K562 (cell line): Measurements from ENCODE around the gene ZNF652. TPM values are rescaled to one million over a fixed set of nuclear protein-coding genes. Genes with fewer than 3 reads are reported as not detected.

Experiments used
- ATAC-seq: fragments of 200-7000 bp; cut with Tn5 transposase; 3 replicates; pipeline ENCODE4 v1.9.1; 2020; ENCODE audit warnings: moderate library complexity
- BruUV-seq: library from RNA; stranded (reverse); fragments of 400-500 nt; replicated peaks from 2 replicates; lab custom pipeline; 2021; lab: Mats Ljungman, UMichigan
- CTCF ChIA-PET: fragments of 300-600 bp; formaldehyde crosslinking; extraction: SDS; loops from one replicate; lab custom pipeline; 2021; ENCODE audit warnings: low intra/inter-chr PET ratio; lab: Yijun Ruan, JAX
- POLR2A ChIA-PET: fragments of 300-600, 350-650 bp; sonication (Branson Sonifier 250); formaldehyde crosslinking; extraction: SDS; loops from one replicate; lab custom pipeline; 2021; ENCODE audit warnings: antibody characterized with exemption, inconsistent platforms; lab: Yijun Ruan, JAX
- DNase-seq, 4 experiments: peaks; one replicate each; pipeline versions ENCODE4 v3.0.0 to v3.0.0-alpha.2; 2011 to 2018; ENCODE audit warnings: low spot score in 3 of 4, mixed read lengths in 3 of 4; ENCODE audit errors: extremely low read depth in 1 of 4
- FAIRE-seq: peaks from 2 replicates; lab custom pipeline; 2011; peaks lifted over from hg19 to GRCh38; lab: Jason Lieb, UNC
- H2AFZ ChIP-seq: 2 replicates; pipeline ENCODE4 v1.6.0; 2011; ENCODE audit warnings: low read depth, low read length, control low read depth, inconsistent platforms
- H3K27ac ChIP-seq: fragments of 200-600 bp; 3 replicates; pipeline ENCODE4 v1.8.0; 2011; ENCODE audit warnings: low read depth, mild to moderate bottlenecking, control low read depth, inconsistent platforms, low read length, moderate library complexity, mixed read lengths; ENCODE audit errors: extremely low read depth
- H3K27me3 ChIP-seq, 2 experiments: fragments of 300-600 bp in 1 of 2; 2 replicates in 1 of 2; 3 replicates in 1 of 2; pipeline versions ENCODE4 v1.6.0 to v1.8.0; 2011; ENCODE audit warnings: inconsistent platforms in 2 of 2, low read length in 2 of 2, mild to moderate bottlenecking in 1 of 2, mixed read lengths in 1 of 2, moderate library complexity in 1 of 2; ENCODE audit not compliant: control insufficient read depth in 2 of 2, insufficient read depth in 2 of 2
- H3K36me3 ChIP-seq: fragments of 300-600 bp; 3 replicates; pipeline ENCODE4 v1.8.0; 2011; ENCODE audit warnings: mild to moderate bottlenecking, low read length, inconsistent platforms; ENCODE audit not compliant: control insufficient read depth, insufficient read depth
- H3K4me1 ChIP-seq, 2 experiments: fragments of 200-600 bp in 1 of 2; replicated peaks in 1 of 2; 2 replicates in 1 of 2; 3 replicates in 1 of 2; pipeline versions ENCODE4 v1.5.1 to v1.8.0; 2011; ENCODE audit warnings: inconsistent platforms in 2 of 2, low read length in 2 of 2, mild to moderate bottlenecking in 1 of 2, mixed read lengths in 1 of 2, moderate library complexity in 1 of 2; ENCODE audit not compliant: control insufficient read depth in 2 of 2, insufficient read depth in 2 of 2
- H3K4me2 ChIP-seq: 2 replicates; pipeline ENCODE4 v1.6.1; 2011; ENCODE audit warnings: low read length, control low read depth, inconsistent platforms, mixed read lengths; ENCODE audit not compliant: insufficient read depth
- H3K4me3 ChIP-seq: fragments of 200-600 bp; sonication (generic), shearing (Covaris generic); 2 replicates; pipeline ENCODE4 v1.5.1; 2016; ENCODE audit warnings: control low read depth, inconsistent platforms
- H3K79me2 ChIP-seq: fragments of 200-600 bp; 3 replicates; pipeline ENCODE4 v1.8.0; 2011; ENCODE audit warnings: low read length, inconsistent platforms; ENCODE audit not compliant: control insufficient read depth, insufficient read depth
- H3K9ac ChIP-seq, 2 experiments: 2 replicates each; pipeline versions ENCODE4 v1.6.0 to v1.6.1; 2011; ENCODE audit warnings: low read depth in 2 of 2, low read length in 2 of 2, control low read depth in 1 of 2, inconsistent platforms in 1 of 2, mild to moderate bottlenecking in 1 of 2, mixed read lengths in 1 of 2; ENCODE audit not compliant: insufficient read depth in 1 of 2
- H3K9me1 ChIP-seq: one replicate; pipeline ENCODE4 v1.6.0; 2011; ENCODE audit warnings: inconsistent platforms, mild to moderate bottlenecking, low read length, moderate library complexity; ENCODE audit not compliant: control insufficient read depth, insufficient read depth
- H3K9me3 ChIP-seq: replicated peaks from 2 replicates; pipeline ENCODE4 v1.5.1; 2011; ENCODE audit warnings: low read depth, low read length, inconsistent platforms; ENCODE audit not compliant: control insufficient read depth, insufficient read depth
- H4K20me1 ChIP-seq: replicated peaks from 2 replicates; pipeline ENCODE4 v1.6.1; 2011; ENCODE audit warnings: low read length, inconsistent platforms, mixed read lengths; ENCODE audit not compliant: control insufficient read depth, insufficient read depth
- BRD4 ChIP-seq: fragments of 200-600 bp; sonication (generic); IDR thresholded peaks from 2 replicates; pipeline ENCODE4 v1.6.1; 2017; ENCODE audit warnings: inconsistent platforms
- CTCFL ChIP-seq: IDR thresholded peaks from 2 replicates; pipeline ENCODE4 v1.6.1; 2011; ENCODE audit warnings: borderline replicate concordance, low read depth, mild to moderate bottlenecking, moderate library complexity, low read length; ENCODE audit not compliant: insufficient read depth, poor library complexity, severe bottlenecking
- NR3C1 ChIP-seq: sonication (generic); formaldehyde crosslinking; IDR thresholded peaks from 2 replicates; pipeline ENCODE4 v1.8.1; 2022; ENCODE audit warnings: missing genetic modification reagents
- WGBS: fragments of 100-300 bp; shearing (Covaris generic); methylation state at CpG from one replicate; pipeline ENCODE4 v1.1.6; 2016; ENCODE audit warnings: low coverage, mixed read lengths; ENCODE audit not compliant: insufficient coverage; ENCODE audit errors: missing lambda C conversion rate; 5-methylcytosine and 5-hydroxymethylcytosine counted together
- in situ Hi-C: fragments of 300-500 bp; cut with MboI; formaldehyde crosslinking; loops from 4 replicates; pipeline ENCODE4 v1.15.0; 2018; ENCODE audit warnings: inconsistent platforms, mixed read lengths
- intact Hi-C: fragments of 100-400 bp; cut with micrococcal nuclease; formaldehyde crosslinking; loops from 2 replicates; pipeline ENCODE4 v1.14.2; 2022
- polyA plus RNA-seq, 8 experiments: library from polyadenylated mRNA; depleted of rRNA in 4 of 8; stranded (reverse) in 5 of 8; unstranded in 3 of 8; fragments of >200 nt; fragmentation: Nextera tagmentation in 2 of 8; fragmentation: Illumina TruSeq in 1 of 8; extraction: Ambion mirVana in 2 of 8; extraction: Trizol in 1 of 8; gene quantifications; 2 replicates each; pipeline versions ENCODE4 v1.2.1 to v1.2.3, GENCODE V29; 2011 to 2014; ENCODE audit warnings: inconsistent platforms in 1 of 8, missing spikeins in 1 of 8
- total RNA-seq, 7 experiments: library from RNA; depleted of rRNA in 6 of 7; stranded (reverse); fragments of >200 nt in 6 of 7; fragmentation: Illumina TruSeq in 2 of 7; extraction: Trizol in 2 of 7; gene quantifications; 2 replicates each; pipeline versions ENCODE4 v1.2.1 to v1.2.3, GENCODE V29; 2011 to 2021; ENCODE audit warnings: low replicate concordance in 1 of 7
- TF ChIP-seq, protein P1 (sequence below), 3 experiments: IDR thresholded peaks in 2 of 3; conservative IDR thresholded peaks in 1 of 3; 2 replicates each; pipeline ENCODE4 v1.5.1; 2011 to 2012; ENCODE audit warnings: low read length in 3 of 3, mild to moderate bottlenecking in 3 of 3, control low read depth in 2 of 3, improper control_type of control experiment in 1 of 3, inconsistent platforms in 1 of 3, low read depth in 1 of 3, mixed read lengths in 1 of 3, moderate library complexity in 1 of 3; ENCODE audit not compliant: insufficient read depth in 2 of 3

ZNF652 gene
- total and polyA plus RNA-seq, 9 of the 15 experiments (the other 6 are each of a cell fraction or from before 2014, with no cell fraction given) = 5.1 to 15.5 (median 7.8) TPM

DNA sequence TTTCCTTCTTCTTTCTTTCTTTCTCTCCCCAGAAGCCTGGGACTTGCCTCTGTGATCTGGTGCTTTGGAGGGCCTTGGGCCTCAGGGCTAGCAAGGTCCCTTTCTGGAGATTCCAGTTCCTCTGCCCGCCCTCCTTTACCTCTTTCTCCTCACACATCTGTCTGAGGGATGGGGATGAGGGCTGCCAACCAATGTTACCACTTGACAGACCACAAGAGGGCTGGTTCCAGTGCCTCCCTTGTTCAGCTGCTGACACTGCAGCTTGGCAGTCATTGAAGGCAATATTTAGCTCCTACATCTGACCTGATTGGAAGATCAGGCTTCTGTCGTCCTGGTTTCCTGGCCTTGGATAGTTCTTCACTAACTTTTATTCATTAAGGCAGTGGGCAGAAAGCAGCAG is 3.6 kb upstream of the ZNF652 start:
- DNase-seq = peak in 1 of 4 experiments; percentile 37
- in situ Hi-C loops = no loop called here
- Histone ChIP-seq H4K20me1 (no peaks in the 10 kb centered on the region; the same call in 1 of the 2 replicates), H3K27ac (no peak overlapping the region), H3K9me1 (no peaks in the 10 kb centered on the region), H3K4me2 (no peak overlapping the region), H2AFZ (peak overlapping the region; percentile 18; the same call in 1 of the 2 replicates), H3K9ac (no peak overlapping the region), H3K4me3 (no peak overlapping the region), H3K79me2 (peaks cover 9% of the 10 kb centered on the region), H3K27me3 (no peaks in the 10 kb centered on the region), H3K4me1 (peaks cover 15 to 18% of the 10 kb centered on the region in 2 experiments; a peak in 4 of 5 replicates), H3K9me3 (no peaks in the 10 kb centered on the region), H3K36me3 (no peaks in the 10 kb centered on the region)
- BruUV-seq = no TSS peak
- no peak for FAIRE-seq
- CTCF ChIA-PET = no interaction called here
- POLR2A ChIA-PET = interaction anchor here (0.6 to 1.2 kb wide), 2 partner anchors 9 to 166 kb away, joined by 3 to 4 read pairs; no protein-coding TSS in a partner anchor
- intact Hi-C loops = no loop called here
- no peak for ATAC-seq
- TF ChIP-seq BRD4 = no peak
- TF ChIP-seq, protein P1, sequence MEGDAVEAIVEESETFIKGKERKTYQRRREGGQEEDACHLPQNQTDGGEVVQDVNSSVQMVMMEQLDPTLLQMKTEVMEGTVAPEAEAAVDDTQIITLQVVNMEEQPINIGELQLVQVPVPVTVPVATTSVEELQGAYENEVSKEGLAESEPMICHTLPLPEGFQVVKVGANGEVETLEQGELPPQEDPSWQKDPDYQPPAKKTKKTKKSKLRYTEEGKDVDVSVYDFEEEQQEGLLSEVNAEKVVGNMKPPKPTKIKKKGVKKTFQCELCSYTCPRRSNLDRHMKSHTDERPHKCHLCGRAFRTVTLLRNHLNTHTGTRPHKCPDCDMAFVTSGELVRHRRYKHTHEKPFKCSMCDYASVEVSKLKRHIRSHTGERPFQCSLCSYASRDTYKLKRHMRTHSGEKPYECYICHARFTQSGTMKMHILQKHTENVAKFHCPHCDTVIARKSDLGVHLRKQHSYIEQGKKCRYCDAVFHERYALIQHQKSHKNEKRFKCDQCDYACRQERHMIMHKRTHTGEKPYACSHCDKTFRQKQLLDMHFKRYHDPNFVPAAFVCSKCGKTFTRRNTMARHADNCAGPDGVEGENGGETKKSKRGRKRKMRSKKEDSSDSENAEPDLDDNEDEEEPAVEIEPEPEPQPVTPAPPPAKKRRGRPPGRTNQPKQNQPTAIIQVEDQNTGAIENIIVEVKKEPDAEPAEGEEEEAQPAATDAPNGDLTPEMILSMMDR (IDR thresholded peaks at IDR 0.05 in 2 of 3, conservative IDR thresholded peaks at IDR 0.05 in 1 of 3; ENCODE audit: insufficient read depth in 2 of 3, low read depth in 1 of 3, low read length in 3 of 3) = peak; percentile 20 to 70 (median 34); a peak in 4 of 6 replicates
- no peak for TF ChIP-seq NR3C1 (CRISPR knock-in tag)
- TF ChIP-seq CTCFL = peak; percentile 5
- WGBS = 18% methylated on average over 2 of the region's 2 CpGs
